ENCODE data around the gene STBD1. TPM values are rescaled to one million over a fixed set of nuclear protein-coding genes. Genes with fewer than 3 reads are reported as not detected.

Gene STBD1
- total and polyA plus RNA-seq, 7 donors, result 11.7 to 59.7 (median 44.9) TPM

DNA sequence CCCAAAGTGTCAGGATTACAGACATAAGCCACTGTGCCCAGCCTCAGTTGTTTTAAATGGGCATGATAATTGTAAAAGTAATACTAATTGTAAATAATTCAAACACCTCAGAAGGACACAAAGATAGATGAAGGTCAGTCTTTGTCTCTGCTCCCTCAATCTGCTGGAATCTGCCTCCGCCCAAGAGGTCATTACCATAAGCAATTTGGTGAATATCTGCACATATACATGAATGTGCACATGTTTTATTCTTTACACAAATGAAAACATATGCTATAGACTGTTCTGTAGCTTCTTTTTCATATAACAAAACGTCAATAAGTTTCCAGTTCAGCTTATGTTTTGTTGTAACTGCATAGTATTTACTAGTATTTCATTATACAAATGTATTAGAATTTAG is 7.0 kb downstream of the STBD1 start:
- Histone ChIP-seq H3K4me1 (peaks cover 44% of the 10 kb centered on the region), H3K27ac (no peak overlapping the region), H3K27me3 (ENCODE audit: insufficient read depth in 3 of 3, low read length in 2 of 3) (no peaks in the 10 kb centered on the region), H3K9me3 (peaks cover 3% of the 10 kb centered on the region), H3K4me3 (no peak overlapping the region), H3K36me3 (ENCODE audit: insufficient read depth in 1 of 2, low read depth in 1 of 2) (peaks cover 0 to 27% of the 10 kb centered on the region in 2 donors)
- TF ChIP-seq, protein P1, sequence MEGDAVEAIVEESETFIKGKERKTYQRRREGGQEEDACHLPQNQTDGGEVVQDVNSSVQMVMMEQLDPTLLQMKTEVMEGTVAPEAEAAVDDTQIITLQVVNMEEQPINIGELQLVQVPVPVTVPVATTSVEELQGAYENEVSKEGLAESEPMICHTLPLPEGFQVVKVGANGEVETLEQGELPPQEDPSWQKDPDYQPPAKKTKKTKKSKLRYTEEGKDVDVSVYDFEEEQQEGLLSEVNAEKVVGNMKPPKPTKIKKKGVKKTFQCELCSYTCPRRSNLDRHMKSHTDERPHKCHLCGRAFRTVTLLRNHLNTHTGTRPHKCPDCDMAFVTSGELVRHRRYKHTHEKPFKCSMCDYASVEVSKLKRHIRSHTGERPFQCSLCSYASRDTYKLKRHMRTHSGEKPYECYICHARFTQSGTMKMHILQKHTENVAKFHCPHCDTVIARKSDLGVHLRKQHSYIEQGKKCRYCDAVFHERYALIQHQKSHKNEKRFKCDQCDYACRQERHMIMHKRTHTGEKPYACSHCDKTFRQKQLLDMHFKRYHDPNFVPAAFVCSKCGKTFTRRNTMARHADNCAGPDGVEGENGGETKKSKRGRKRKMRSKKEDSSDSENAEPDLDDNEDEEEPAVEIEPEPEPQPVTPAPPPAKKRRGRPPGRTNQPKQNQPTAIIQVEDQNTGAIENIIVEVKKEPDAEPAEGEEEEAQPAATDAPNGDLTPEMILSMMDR (IDR thresholded peaks at IDR 0.05), result no peak
- 82 to 89% (median 85%) methylated on average over 2 of the region's 2 CpGs for WGBS, 3 donors
- DNase-seq (no peak), ATAC-seq (no peak)
- intact Hi-C loops (cut with DNase I), result loop anchor here in 1 of 2 donors (10.0 kb wide), 1 partner anchor 111 kb away; the partner anchor contains the start of gene CCDC158

GRCh38 chr4:76315267-76315918 is 8.9 kb downstream of the STBD1 start:
- intact Hi-C loops (cut with DNase I), result loop anchor here in 1 of 2 donors (10.0 kb wide), 1 partner anchor 109 kb away; the partner anchor contains the start of gene CCDC158
- Histone ChIP-seq H3K27ac (no peak overlapping the region), H3K27me3 (ENCODE audit: insufficient read depth in 3 of 3, low read length in 2 of 3) (no peaks in the 10 kb centered on the region), H3K4me1 (peaks cover 26% of the 10 kb centered on the region), H3K36me3 (ENCODE audit: insufficient read depth in 1 of 2, low read depth in 1 of 2) (peaks cover 0 to 8% of the 10 kb centered on the region in 2 donors), H3K9me3 (peaks cover 7% of the 10 kb centered on the region), H3K4me3 (no peak overlapping the region)
- TF ChIP-seq, protein P1 (IDR thresholded peaks at IDR 0.05), result no peak
- DNase-seq (no peak), ATAC-seq (no peak)
- 77 to 89% (median 81%) methylated on average over 7 of the region's 7 CpGs for WGBS, 3 donors

- TF ChIP-seq, protein P1 (IDR thresholded peaks at IDR 0.05), result no peak
Measured at GRCh38 chr4:76316131-76316530, 9.6 kb downstream of the STBD1 start.

GRCh38 chr4:76322236-76322635 is 15.7 kb downstream of the STBD1 start:
- Histone ChIP-seq H3K4me3 (no peak overlapping the region), H3K27me3 (ENCODE audit: insufficient read depth in 3 of 3, low read length in 2 of 3) (no peaks in the 10 kb centered on the region), H3K9me3 (peaks cover 27% of the 10 kb centered on the region), H3K36me3 (ENCODE audit: insufficient read depth in 1 of 2, low read depth in 1 of 2) (no peaks in the 10 kb centered on the region), H3K27ac (no peak overlapping the region), H3K4me1 (no peaks in the 10 kb centered on the region)
- intact Hi-C loops (cut with DNase I), result no loop called here
- WGBS, 3 donors, result 73 to 84% (median 80%) methylated on average over 3 of the region's 3 CpGs
- TF ChIP-seq, protein P1 (IDR thresholded peaks at IDR 0.05), result no peak
- DNase-seq, result no peak
- ATAC-seq, result no peak

More at GRCh38 chr4:76316131-76316530, 9.6 kb downstream of the STBD1 start:
- Histone ChIP-seq H3K27me3 (ENCODE audit: insufficient read depth in 3 of 3, low read length in 2 of 3) (no peaks in the 10 kb centered on the region), H3K36me3 (ENCODE audit: insufficient read depth in 1 of 2, low read depth in 1 of 2) (peaks cover 0 to under 1% of the 10 kb centered on the region in 2 donors), H3K4me3 (no peak overlapping the region), H3K9me3 (peaks cover 13% of the 10 kb centered on the region), H3K27ac (no peak overlapping the region), H3K4me1 (peaks cover 18% of the 10 kb centered on the region)
- intact Hi-C loops (cut with DNase I), result loop anchor here in 1 of 2 donors (10.0 kb wide), 1 partner anchor 109 kb away; the partner anchor contains the start of gene CCDC158
- ATAC-seq, result no peak
- no peak for DNase-seq
- 77 to 100% (median 83%) methylated on average over 1 of the region's 1 CpG for WGBS, 3 donors
